Stomach smooth muscle (tissue), 2 donors: ENCODE results near the gene PPM1B.
"Not testable (repeated sequence)": the region's sequence is repeated elsewhere in the genome, so short reads cannot be mapped to it uniquely, and the experiment has no call there.

Experiments
- H3K27ac ChIP-seq: one replicate; pipeline ENCODE4 v1.7.0; 2013; ENCODE audit warnings: mild to moderate bottlenecking, low read length, inconsistent platforms
- H3K27me3 ChIP-seq, 2 donors: one replicate each; pipeline ENCODE4 v1.7.0; 2013; ENCODE audit warnings: low read length in 2 of 2; ENCODE audit not compliant: insufficient read depth in 2 of 2, control insufficient read depth in 1 of 2
- H3K36me3 ChIP-seq, 2 donors: one replicate each; pipeline ENCODE4 v1.7.0; 2013; ENCODE audit warnings: low read length in 2 of 2; ENCODE audit not compliant: control insufficient read depth in 2 of 2, insufficient read depth in 2 of 2
- H3K4me1 ChIP-seq: one replicate; pipeline ENCODE4 v1.7.0; 2013; ENCODE audit warnings: low read length; ENCODE audit not compliant: control insufficient read depth, insufficient read depth
- H3K4me3 ChIP-seq, 2 donors: one replicate each; pipeline ENCODE4 v1.7.0; 2013; ENCODE audit warnings: low read length in 2 of 2
- H3K9ac ChIP-seq, 2 donors: one replicate each; pipeline ENCODE4 v1.7.0; 2013; ENCODE audit warnings: low read length in 2 of 2, mild to moderate bottlenecking in 1 of 2
- H3K9me3 ChIP-seq, 2 donors: one replicate each; pipeline ENCODE4 v1.7.0; 2013; ENCODE audit warnings: low read length in 2 of 2; ENCODE audit not compliant: control insufficient read depth in 2 of 2
- donor health status: healthy.
- donor health status: Pancreatic carcinoma.

The PPM1B gene

DNA sequence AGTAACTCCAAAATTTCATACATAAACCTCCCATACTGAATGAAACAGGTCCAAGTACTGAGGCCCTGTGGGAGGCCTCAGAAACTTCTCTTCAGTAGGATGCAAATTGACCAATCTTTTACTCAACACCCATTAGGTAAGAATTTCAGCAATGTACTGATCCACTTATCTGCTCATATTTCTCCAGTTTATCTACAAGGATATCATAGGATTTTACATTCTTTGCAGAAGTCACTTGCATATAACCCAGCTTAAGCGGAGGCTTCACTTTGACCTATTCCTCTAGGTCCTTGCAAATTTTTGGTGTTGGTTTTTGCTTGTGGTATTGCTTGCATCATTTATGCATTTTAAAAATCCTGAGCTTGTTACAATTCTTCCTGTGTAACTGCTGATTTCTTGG is 77.8 kb downstream of the PPM1B start:
- no peaks in the 10 kb centered on the region for H3K9me3 ChIP-seq
- no peak overlapping the region for H3K27ac ChIP-seq
- no peak overlapping the region for H3K9ac ChIP-seq
- no peaks in the 10 kb centered on the region for H3K36me3 ChIP-seq
- H3K4me3 ChIP-seq = no peak overlapping the region
- H3K27me3 ChIP-seq = no peaks in the 10 kb centered on the region
- no peaks in the 10 kb centered on the region for H3K4me1 ChIP-seq

DNA sequence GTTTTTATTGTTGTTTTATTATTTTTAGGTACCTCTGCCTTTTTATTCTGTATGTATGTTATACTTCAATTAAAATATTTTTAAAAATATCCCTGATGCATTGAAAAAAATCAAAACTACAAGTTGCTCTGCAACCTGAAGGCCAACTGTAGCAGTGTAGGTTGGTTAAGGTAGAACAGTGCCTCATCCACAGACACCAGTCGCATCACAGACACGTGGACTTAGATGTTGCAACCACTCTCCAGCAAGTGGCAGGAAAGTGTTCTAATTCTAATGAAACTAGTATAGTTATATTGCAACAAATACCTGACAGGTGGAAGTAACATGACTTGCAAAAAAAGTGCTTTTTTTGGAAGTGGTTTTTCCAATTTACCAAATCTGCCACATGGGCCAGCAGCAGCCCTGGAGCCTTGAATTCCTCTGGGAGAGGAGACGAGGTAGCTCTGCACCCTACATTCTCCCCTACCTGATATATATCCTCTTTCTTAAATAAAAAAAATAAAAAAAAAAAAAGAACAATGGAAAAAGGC is 78.2 kb downstream of the PPM1B start:
- Histone ChIP-seq H3K4me1 (no peaks in the 10 kb centered on the region), H3K27ac (no peak overlapping the region), H3K36me3 (no peaks in the 10 kb centered on the region)

DNA sequence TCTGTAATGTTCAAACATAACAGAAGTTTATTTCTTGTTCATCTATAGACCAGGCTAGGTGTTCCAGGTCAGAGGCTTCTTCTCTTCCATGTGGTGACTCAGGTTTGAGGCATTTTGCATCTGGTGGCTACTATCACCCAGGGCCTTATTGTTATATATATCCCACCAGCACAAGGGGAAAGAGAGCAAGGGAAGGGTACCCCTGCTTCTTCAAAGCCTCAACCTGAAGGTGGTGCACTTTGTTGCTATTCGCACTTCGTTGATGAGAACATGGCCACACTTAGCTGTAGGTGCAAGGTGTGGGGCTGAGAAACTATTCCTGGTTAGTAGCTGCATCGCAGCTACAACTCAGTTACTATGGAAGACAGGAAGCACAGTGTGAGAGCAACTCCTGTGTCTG is 79.2 kb downstream of the PPM1B start:
- H3K27me3 ChIP-seq = no peaks in the 10 kb centered on the region

More for the DNA sequence above, 78.2 kb downstream of the PPM1B start:
- Histone ChIP-seq H3K9me3 (no peaks in the 10 kb centered on the region), H3K27me3 (no peaks in the 10 kb centered on the region), H3K4me3 (no peak overlapping the region), H3K9ac (no peak overlapping the region)

DNA sequence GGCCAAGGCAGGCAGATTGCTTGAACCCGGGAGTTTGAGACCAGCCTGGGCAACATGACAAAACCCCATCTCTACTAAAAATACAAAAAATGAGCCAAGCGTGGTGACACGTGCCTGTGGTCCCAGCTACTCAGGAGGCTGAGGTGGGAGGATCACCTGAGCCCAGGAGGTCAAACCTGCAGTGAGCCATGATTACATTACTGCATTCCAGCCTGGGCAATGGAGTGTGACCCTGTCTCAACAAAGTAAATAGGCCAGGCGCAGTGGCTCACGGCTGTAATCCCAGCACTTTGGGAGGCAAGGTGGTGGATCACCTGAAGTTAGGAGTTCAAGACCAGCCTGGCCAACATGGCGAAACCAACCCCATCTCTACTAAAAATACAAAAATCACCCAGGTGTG is 80.6 kb downstream of the PPM1B start:
- H3K9me3 ChIP-seq, H3K36me3 ChIP-seq, H3K4me1 ChIP-seq, H3K27me3 ChIP-seq, H3K9ac ChIP-seq, H3K4me3 ChIP-seq, H3K27ac ChIP-seq: not testable (repeated sequence)

More for the DNA sequence above, 79.2 kb downstream of the PPM1B start:
- no peak overlapping the region for H3K9ac ChIP-seq
- no peaks in the 10 kb centered on the region for H3K9me3 ChIP-seq
- H3K4me3 ChIP-seq = no peak overlapping the region
- no peaks in the 10 kb centered on the region for H3K4me1 ChIP-seq
- H3K36me3 ChIP-seq = no peaks in the 10 kb centered on the region
- H3K27ac ChIP-seq = no peak overlapping the region

DNA sequence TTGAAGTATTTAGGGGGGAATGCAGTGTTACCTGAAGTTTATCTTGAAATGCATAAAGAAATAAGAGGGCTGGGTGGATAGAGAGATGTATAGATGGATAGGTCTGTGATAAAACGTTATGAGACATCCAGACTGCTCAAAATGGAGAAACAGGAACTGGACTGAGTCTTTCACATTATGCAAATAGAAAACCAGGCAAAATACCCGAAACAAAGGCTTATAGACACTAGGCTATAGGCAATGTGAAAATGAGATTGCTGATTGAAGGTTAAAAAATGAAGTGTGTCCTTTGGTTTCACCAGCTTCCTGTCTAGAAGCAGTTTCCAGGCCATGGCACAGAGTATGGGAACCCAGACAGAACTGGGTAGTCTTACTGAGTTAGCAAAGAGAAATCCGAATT is 81.7 kb downstream of the PPM1B start:
- Histone ChIP-seq H3K36me3 (no peaks in the 10 kb centered on the region), H3K27me3 (no peaks in the 10 kb centered on the region), H3K9me3 (no peaks in the 10 kb centered on the region), H3K9ac (no peak overlapping the region), H3K4me3 (no peak overlapping the region), H3K4me1 (no peaks in the 10 kb centered on the region), H3K27ac (no peak overlapping the region)

DNA sequence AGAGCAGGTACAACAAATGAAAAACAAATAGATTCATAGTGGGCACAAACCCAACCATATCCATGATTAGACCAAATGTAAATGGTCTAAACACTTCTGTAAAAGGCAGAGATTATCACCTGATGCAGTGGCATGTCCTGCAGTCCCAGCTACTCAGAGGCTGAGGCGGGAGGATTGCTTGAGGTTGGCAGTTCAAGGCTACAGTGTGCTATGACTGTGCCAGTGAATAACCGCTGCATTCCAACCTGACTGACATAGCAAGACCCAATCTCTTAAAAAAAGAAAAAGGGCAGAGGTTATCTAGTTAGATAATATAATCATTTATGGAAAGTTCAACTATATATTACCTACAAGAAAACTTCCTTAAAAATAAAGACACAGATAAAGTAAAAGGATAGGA is 85.3 kb downstream of the PPM1B start:
- H3K9ac ChIP-seq = no peak overlapping the region
- no peak overlapping the region for H3K27ac ChIP-seq
- no peaks in the 10 kb centered on the region for H3K36me3 ChIP-seq
- H3K4me1 ChIP-seq = no peaks in the 10 kb centered on the region
- H3K4me3 ChIP-seq = no peak overlapping the region
- no peaks in the 10 kb centered on the region for H3K27me3 ChIP-seq
- no peaks in the 10 kb centered on the region for H3K9me3 ChIP-seq

DNA sequence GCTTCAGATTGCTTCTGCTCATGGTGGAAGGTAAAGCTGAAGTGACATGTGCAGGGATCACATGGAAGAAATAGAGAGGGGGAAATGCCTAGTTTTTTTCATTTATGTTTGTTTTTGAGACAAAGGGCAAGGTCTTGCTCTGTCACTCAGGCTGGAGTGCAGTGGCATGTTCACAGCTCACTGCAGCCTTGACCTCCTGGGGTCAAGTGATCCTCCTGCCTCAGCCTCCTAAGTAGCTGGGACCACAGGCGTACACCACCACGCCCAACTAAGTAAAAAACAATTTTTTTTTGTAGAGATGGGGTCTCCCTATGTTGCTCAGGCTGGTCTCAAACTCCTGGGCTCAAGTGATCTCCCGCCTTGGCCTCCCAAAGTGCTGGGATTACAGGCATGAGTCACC is 87.0 kb downstream of the PPM1B start:
- H3K36me3 ChIP-seq, H3K9me3 ChIP-seq, H3K27ac ChIP-seq, H3K4me3 ChIP-seq, H3K9ac ChIP-seq, H3K27me3 ChIP-seq, H3K4me1 ChIP-seq: not testable (repeated sequence)

DNA sequence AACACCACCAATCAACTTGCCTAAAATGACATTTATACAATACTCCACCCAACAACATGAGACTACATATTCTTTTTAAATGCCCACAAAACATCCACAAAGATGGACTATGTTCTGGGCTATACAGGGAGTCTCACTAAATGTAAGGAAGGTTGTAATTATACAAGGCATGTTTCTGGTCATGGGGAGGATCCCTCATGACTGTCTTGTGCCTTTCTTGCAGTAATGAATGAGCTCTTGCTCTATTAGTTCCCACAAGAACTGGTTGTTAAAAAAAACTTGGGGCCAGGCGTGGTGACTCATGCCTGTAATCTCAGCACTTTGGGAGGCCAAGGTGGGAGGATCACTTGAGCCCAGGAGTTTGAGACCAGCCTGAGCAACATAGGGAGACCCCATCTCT is 89.1 kb downstream of the PPM1B start:
- H3K36me3 ChIP-seq, H3K27ac ChIP-seq, H3K9me3 ChIP-seq, H3K27me3 ChIP-seq, H3K9ac ChIP-seq, H3K4me3 ChIP-seq, H3K4me1 ChIP-seq: not testable (repeated sequence)

DNA sequence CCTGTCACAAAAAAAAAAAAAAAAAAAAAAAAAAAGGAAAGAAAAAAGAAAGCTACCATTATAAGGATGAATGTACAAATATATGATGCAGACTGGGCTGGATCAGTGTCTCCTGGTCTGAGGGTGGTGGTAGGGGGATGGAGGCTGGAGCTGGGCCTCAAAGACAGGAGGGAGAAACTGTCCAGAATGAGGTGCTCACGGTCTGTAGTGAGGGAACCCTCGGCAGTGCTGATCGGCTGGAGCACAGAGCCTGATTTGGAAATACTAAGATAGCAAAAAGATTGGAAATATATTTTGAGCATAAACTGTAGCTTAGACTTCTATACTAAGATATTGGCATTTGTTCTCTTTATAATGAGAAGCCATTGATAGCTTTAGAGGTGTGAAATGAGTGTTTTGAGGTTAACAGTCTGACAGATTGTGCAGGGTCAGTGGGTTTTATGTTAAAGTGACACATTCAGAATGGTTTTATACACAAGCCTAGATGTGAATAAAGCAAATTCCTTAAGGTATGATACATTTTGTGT is 98.7 kb downstream of the PPM1B start:
- Histone ChIP-seq H3K27ac (no peak overlapping the region), H3K9me3 (no peaks in the 10 kb centered on the region)

DNA sequence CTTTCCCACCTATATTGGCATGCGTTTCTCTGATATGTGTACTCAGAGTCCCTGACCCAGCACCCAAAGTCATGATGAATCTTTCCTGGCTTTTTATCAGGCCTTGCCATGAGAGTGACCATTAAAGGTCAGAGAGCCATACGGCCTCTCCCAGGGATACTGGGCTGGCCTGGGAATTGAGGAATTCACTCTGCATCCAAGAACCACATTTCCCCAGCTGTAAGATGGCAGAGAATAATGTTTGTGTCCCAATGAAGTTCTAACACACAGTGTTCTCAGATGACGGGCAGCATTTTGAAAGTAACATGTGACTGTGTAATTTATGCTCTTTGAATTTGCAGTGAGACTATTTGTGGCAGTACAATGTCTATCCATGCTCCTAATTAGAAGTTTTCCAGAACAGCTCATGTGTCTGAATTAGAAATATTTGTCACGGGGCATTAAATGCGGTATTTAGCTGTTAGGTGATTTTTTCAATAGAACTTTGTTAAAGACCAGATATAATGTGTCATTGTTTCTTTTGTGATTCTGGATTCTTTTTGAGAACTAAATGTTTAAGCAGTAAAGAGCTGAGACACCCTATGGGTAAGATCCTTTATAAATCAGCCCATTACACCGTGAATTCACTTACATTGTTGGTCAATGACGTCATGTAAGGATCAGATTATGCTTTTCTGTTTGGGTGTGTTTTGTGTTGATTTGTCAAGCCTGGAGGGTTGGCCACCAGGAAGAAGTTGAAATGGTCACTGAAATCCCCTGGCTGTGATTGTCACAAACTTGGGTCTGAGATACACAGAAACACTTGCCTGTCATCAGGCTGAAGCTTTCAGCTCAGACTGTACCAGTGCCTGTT is 99.3 kb downstream of the PPM1B start:
- Histone ChIP-seq H3K9me3 (no peaks in the 10 kb centered on the region), H3K4me3 (no peak overlapping the region)

More for the DNA sequence above, 98.7 kb downstream of the PPM1B start:
- H3K36me3 ChIP-seq = no peaks in the 10 kb centered on the region
- H3K9ac ChIP-seq = no peak overlapping the region
- H3K27me3 ChIP-seq = no peaks in the 10 kb centered on the region
- no peaks in the 10 kb centered on the region for H3K4me1 ChIP-seq
- H3K4me3 ChIP-seq = no peak overlapping the region

DNA sequence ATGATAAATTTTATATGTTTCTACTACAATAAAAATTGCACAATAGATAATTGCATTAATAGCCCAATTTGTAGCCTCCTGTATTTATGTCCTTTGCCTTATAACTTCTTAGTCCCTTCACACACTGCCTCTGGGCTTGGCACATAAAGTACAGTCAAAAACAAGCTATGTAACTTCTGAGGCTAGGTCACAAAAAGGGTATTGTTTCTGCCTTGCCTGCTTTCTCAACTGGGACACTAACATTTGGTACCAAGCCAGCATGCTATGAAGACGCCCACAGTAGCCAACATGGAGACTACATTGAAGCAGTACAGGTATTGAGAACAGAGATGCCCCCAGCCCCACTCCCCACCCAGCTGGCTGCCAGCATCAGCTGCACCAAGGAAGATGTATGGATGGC is 101.2 kb downstream of the PPM1B start:
- no peak overlapping the region for H3K27ac ChIP-seq

More for the DNA sequence above, 99.3 kb downstream of the PPM1B start:
- Histone ChIP-seq H3K4me1 (no peaks in the 10 kb centered on the region), H3K27ac (no peak overlapping the region), H3K9ac (no peak overlapping the region), H3K27me3 (no peaks in the 10 kb centered on the region), H3K36me3 (no peaks in the 10 kb centered on the region)

More for the DNA sequence above, 101.2 kb downstream of the PPM1B start:
- H3K36me3 ChIP-seq = no peaks in the 10 kb centered on the region
- no peak overlapping the region for H3K9ac ChIP-seq
- H3K27me3 ChIP-seq = no peaks in the 10 kb centered on the region
- no peaks in the 10 kb centered on the region for H3K4me1 ChIP-seq
- H3K4me3 ChIP-seq = no peak overlapping the region
- H3K9me3 ChIP-seq = no peaks in the 10 kb centered on the region
